Skeletal muscle tissue (tissue), 4 donors: ENCODE data around the gene TEX2. TPM values are rescaled to one million over a fixed set of nuclear protein-coding genes. Genes with fewer than 3 reads are reported as not detected.

ENCODE experiments used
- H3K27ac ChIP-seq: one replicate; pipeline ENCODE4 v1.7.0; 2013; ENCODE audit warnings: mild to moderate bottlenecking, low read depth, low read length, inconsistent platforms
- H3K27me3 ChIP-seq, 3 donors: one replicate each; pipeline ENCODE4 v1.7.0; 2013; ENCODE audit warnings: low read length in 3 of 3; ENCODE audit not compliant: control insufficient read depth in 3 of 3, insufficient read depth in 3 of 3
- H3K36me3 ChIP-seq, 3 donors: one replicate each; pipeline ENCODE4 v1.7.0; 2013; ENCODE audit warnings: low read length in 3 of 3; ENCODE audit not compliant: control insufficient read depth in 3 of 3, insufficient read depth in 3 of 3
- H3K4me1 ChIP-seq, 3 donors: one replicate each; pipeline ENCODE4 v1.7.0; 2013; ENCODE audit warnings: low read length in 3 of 3, mild to moderate bottlenecking in 3 of 3; ENCODE audit not compliant: control insufficient read depth in 3 of 3, insufficient read depth in 3 of 3
- H3K4me3 ChIP-seq, 3 donors: one replicate each; pipeline ENCODE4 v1.7.0; 2013; ENCODE audit warnings: low read length in 3 of 3
- H3K9ac ChIP-seq, 3 donors: one replicate each; pipeline ENCODE4 v1.7.0; 2013; ENCODE audit warnings: low read length in 3 of 3, mild to moderate bottlenecking in 3 of 3, moderate library complexity in 2 of 3, low read depth in 1 of 3
- H3K9me3 ChIP-seq, 3 donors: one replicate each; pipeline ENCODE4 v1.7.0; 2013; ENCODE audit warnings: low read length in 3 of 3; ENCODE audit not compliant: control insufficient read depth in 3 of 3
- total RNA-seq: library from RNA; depleted of rRNA; stranded (reverse); fragments of >200 nt; gene quantifications from one replicate; pipeline ENCODE4 v1.2.3, GENCODE V29; 2014
- donor health status: Osteomylitis.

TEX2 gene
- total RNA-seq, 1 donor from 2014 or later, result 20.4 TPM

DNA sequence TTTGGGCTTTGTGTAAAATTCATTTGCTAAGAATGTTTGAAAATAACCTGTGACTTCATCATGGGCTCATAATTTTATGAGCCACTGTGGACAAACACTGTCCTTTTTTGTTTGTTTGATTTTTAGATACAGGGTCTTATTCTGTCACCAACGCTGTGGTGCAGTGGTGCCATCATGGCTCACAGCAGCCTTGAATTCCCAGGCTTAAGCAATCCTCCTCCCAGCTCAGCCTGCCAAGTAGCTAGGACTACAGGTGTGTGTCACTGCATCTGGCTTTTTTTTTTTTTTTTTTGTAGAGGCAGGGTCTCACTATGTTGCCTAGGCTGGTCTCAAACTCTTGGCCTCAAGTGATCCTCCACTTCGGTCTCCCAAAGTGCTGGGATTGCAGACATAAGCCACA is 8.3 kb downstream of the TEX2 start:
- Histone ChIP-seq H3K27me3 (no peaks in the 10 kb centered on the region), H3K9me3 (no peaks in the 10 kb centered on the region), H3K9ac (no peak overlapping the region), H3K27ac (no peak overlapping the region), H3K4me3 (no peak overlapping the region), H3K4me1 (peaks cover 38 to 58% (median 39%) of the 10 kb centered on the region in 3 donors), H3K36me3 (no peaks in the 10 kb centered on the region)

DNA sequence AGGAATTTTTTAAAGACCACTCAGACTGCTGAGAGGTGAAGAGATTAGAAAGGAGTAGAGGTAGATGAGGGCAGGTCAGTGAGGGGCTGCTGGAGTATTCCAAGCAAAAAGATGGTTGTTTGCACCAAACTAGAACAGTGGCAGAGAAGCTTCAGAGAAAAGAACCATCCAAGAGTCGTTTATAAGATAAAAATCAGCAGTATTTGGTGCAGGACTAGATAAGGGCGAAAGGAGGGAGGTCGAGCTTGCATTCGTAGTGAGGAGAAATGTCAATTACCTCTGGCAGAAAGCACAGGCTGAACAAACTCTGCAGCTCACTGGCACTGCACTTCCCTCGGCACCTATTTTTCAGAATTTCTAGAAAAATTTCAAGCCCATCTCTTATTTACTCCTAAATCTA is 9.6 kb downstream of the TEX2 start:
- Histone ChIP-seq H3K27ac (no peak overlapping the region), H3K9ac (no peak overlapping the region), H3K4me3 (no peak overlapping the region), H3K9me3 (no peaks in the 10 kb centered on the region), H3K36me3 (no peaks in the 10 kb centered on the region), H3K27me3 (no peaks in the 10 kb centered on the region), H3K4me1 (peaks cover 30 to 50% (median 36%) of the 10 kb centered on the region in 3 donors)

DNA sequence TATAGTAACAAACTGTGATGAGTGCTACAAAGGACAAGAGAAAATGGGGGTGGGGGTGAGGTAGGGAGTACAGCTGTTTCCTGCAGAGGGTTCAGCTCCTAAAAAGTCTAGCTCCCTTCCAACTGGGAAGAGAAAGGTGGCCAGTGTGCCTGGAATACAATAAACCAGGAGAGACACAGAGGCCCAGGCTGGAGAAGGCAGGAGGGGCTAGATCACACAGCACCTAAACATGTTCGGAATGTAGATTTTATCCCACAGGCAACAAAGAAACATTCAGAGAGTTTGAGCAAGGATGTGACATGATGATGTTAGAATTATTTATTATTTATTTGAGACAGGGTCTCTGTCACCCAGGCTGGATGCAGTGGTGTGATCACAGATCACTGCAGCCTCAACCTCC is 10.2 kb downstream of the TEX2 start:
- H3K4me1 ChIP-seq, result peaks cover 33 to 52% (median 36%) of the 10 kb centered on the region in 3 donors
- no peak overlapping the region for H3K27ac ChIP-seq
- no peaks in the 10 kb centered on the region for H3K9me3 ChIP-seq
- H3K9ac ChIP-seq, result no peak overlapping the region
- H3K4me3 ChIP-seq, result no peak overlapping the region
- no peaks in the 10 kb centered on the region for H3K36me3 ChIP-seq
- no peaks in the 10 kb centered on the region for H3K27me3 ChIP-seq

DNA sequence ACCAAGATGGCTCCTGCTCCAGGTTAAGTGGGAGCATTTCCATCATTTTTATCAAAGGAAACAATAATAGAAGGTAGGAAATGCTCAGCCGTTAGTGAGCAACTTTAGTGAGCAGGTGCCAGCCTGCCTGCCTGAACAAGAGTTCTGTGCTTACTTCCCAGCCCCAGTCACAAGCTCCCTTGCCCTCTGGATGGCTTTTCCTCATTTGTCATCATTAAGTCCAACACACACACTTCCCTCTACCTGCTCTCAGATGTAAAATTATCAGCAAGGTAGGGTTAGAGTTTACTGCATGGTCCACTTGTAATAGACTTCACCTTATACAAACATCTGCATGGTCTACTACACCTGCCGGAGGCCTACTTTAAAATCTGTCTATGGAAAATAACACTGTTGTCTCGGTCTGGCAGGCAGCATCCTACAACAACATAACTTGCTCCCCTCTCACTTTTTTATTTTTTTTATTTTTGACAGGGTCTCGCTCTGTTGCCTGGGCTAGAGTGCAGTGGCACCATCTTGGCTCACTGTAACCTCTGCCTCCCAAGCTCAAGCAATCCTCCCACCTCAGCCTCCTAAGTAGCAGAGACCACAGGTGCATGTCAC is 12.7 kb downstream of the TEX2 start:
- no peaks in the 10 kb centered on the region for H3K36me3 ChIP-seq
- no peaks in the 10 kb centered on the region for H3K27me3 ChIP-seq
- peak overlapping the region in 1 of 3 donors; percentile 3 for H3K9ac ChIP-seq
- no peak overlapping the region for H3K4me3 ChIP-seq
- H3K27ac ChIP-seq, result no peak overlapping the region
- H3K9me3 ChIP-seq, result no peaks in the 10 kb centered on the region
- peaks cover 27 to 46% (median 33%) of the 10 kb centered on the region in 3 donors for H3K4me1 ChIP-seq

DNA sequence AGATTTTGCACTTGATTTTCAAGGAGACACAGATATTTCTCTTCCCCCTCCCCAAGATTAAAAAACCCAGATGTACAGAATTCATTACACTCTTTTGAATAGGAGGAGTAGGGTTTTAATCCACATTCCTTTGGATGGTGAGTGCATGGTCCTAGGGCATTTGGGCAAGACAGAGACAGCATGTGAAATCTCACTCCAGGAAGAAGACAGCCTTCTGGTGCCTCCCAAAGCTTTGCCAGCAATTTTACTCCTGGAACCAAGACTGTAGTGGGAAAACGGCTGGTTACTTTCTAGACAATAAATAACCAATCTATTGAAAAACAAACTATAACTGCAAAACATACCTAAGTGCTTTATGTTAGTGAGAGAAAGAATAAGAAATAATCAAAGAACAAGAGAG is 15.2 kb downstream of the TEX2 start:
- no peaks in the 10 kb centered on the region for H3K27me3 ChIP-seq
- no peaks in the 10 kb centered on the region for H3K9me3 ChIP-seq
- H3K36me3 ChIP-seq, result no peaks in the 10 kb centered on the region
- H3K4me1 ChIP-seq, result peaks cover 23 to 31% (median 26%) of the 10 kb centered on the region in 3 donors
- H3K27ac ChIP-seq, result no peak overlapping the region
- no peak overlapping the region for H3K4me3 ChIP-seq
- H3K9ac ChIP-seq, result no peak overlapping the region

DNA sequence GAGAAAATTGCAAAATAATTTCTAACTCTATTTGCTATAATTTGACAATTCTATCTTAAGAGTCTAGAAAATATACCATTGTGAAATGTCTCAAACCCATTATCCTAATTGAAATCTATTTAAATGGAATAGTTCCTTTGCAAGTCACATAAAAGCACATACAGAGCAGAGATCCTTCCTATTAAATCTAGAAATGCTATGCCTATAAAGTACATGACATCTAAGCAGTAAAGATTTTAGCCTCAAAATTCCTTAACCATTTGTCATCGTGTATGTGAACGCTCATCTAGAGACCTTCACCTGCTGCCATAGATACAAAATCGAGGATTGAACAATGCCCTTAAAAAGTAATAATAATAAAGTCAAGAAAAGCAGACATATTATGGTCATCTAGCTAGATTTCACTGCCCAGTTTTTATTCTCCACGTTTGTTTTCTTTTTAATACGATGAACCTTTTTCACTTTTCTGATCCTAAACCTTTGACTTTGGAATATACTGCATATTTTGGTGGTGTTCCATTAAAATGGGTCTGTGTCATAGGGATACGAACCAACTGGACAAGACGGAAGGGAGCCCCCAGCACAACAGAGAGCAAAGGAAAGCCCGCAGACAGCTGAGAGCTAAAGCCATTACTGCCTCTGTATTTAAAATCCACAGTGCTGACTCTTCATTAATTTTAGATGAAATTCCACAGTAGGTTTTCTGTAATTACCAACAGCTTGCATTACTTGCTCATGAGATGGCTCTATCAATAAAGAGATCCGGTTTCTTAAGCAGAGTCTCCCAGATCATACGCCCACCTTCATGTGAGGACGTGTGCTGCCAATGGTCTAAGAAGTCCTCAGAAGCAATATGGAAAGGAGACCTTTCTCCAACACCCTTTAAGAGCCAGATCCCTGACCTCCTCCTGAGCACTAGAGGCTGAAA is 17.6 kb downstream of the TEX2 start:
- Histone ChIP-seq H3K4me1 (peaks cover 30 to 38% (median 35%) of the 10 kb centered on the region in 3 donors), H3K27ac (no peak overlapping the region)

DNA sequence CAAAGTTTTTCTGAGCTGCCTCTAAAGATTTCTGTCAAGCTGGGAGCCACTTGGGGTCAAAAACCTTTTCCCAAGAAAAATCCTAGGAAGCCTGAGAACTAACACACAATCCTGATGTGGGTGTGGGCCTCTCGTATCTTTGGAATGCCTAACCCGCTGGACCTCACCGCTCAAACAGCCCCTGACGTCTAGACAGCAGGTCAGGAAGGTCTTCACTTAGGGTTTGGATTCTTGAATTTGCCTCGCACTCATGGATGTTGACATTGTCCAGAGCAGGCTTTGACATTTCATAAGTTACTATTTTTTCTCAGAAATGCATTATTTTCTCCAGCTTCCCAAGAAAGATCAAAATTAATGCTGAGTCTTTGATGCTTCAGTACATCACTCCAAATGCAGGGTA is 18.9 kb downstream of the TEX2 start:
- no peak overlapping the region for H3K9ac ChIP-seq
- H3K9me3 ChIP-seq, result no peaks in the 10 kb centered on the region
- peaks cover 30 to 36% (median 34%) of the 10 kb centered on the region in 3 donors for H3K4me1 ChIP-seq
- no peaks in the 10 kb centered on the region for H3K36me3 ChIP-seq
- no peaks in the 10 kb centered on the region for H3K27me3 ChIP-seq
- no peak overlapping the region for H3K4me3 ChIP-seq
- no peak overlapping the region for H3K27ac ChIP-seq

More for the DNA sequence above, 17.6 kb downstream of the TEX2 start:
- Histone ChIP-seq H3K9me3 (no peaks in the 10 kb centered on the region), H3K9ac (no peak overlapping the region), H3K27me3 (no peaks in the 10 kb centered on the region), H3K36me3 (no peaks in the 10 kb centered on the region), H3K4me3 (no peak overlapping the region)

DNA sequence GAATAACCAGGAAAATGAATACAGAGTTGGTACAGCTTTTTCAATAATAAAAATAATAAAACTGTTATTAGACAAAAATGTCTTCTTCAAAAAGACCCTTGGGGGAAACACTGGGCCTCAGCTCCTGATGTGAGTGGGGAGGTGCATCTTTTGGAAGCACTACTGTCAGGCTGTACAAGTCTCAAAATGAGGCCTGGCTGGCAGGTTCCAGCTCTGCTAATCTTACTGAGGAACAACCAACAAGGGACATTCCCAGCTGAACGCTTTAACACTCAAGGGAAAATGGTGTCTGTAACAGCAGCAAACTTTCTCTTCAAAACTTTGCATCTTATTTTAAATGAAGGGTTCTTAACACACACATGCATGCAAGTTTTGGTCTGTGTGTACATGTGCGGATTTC is 19.7 kb downstream of the TEX2 start:
- no peaks in the 10 kb centered on the region for H3K36me3 ChIP-seq
- no peak overlapping the region for H3K27ac ChIP-seq
- peak overlapping the region in 1 of 3 donors; percentile 13 for H3K9ac ChIP-seq
- no peaks in the 10 kb centered on the region for H3K27me3 ChIP-seq
- H3K4me3 ChIP-seq, result no peak overlapping the region
- no peaks in the 10 kb centered on the region for H3K9me3 ChIP-seq
- peaks cover 28 to 33% (median 32%) of the 10 kb centered on the region in 3 donors for H3K4me1 ChIP-seq

DNA sequence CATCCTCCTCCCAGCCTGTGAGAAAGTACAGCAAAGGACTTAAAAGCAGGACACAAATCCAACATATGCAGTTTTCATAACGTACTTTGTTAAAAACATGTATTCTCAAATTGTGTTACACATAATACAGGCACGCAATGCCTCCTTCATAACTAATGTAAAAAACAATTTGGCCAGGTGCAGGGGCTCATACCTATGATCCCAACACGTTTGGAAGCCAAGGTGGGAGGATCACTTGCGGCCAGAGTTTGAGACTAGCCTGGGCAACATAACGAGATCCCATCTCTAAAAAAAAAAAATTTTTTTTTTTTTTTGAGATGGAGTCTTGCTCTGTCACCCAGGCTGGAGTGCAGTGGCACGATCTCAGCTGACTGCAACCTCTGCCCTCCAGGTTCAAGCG is 20.4 kb downstream of the TEX2 start:
- no peak overlapping the region for H3K9ac ChIP-seq
- no peaks in the 10 kb centered on the region for H3K36me3 ChIP-seq
- no peaks in the 10 kb centered on the region for H3K9me3 ChIP-seq
- no peak overlapping the region for H3K27ac ChIP-seq
- no peak overlapping the region for H3K4me3 ChIP-seq
- H3K4me1 ChIP-seq, result peaks cover 31 to 35% (median 33%) of the 10 kb centered on the region in 3 donors
- H3K27me3 ChIP-seq, result no peaks in the 10 kb centered on the region

DNA sequence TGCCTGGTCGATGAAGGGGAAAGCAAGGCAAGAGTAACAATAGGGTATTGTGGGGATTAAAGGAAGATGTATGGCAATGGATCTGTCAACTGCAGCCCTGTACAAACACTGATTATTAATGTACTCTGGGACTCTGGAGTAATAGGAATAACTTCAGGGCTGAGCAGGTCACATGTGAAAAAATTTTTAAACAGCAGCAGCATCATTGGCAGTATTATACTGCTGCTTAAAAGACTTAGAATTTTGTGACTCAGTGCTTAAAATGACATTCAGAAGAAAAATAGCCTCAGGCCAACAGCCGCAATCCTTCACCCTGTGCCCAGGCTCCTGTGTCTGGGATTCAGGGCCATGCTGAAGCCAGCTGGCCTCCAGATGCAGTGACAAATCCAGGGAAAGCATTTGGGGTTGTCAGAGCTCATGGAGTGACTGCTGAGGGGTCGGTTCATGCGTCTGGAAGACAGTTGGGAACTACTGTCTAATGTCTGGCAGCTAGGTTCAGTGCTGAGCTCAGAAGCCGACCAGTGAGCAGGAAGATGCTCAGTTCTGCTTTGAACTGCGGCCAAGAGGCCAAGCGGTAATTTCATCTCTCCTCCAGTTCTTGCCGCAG is 22.2 kb downstream of the TEX2 start:
- Histone ChIP-seq H3K27me3 (no peaks in the 10 kb centered on the region), H3K27ac (peak overlapping the region; percentile 31), H3K9ac (peak overlapping the region in 2 of 3 donors; percentile 14 to 47), H3K36me3 (no peaks in the 10 kb centered on the region), H3K4me3 (peak overlapping the region in 1 of 3 donors; percentile 10), H3K9me3 (no peaks in the 10 kb centered on the region), H3K4me1 (peaks cover 36 to 44% (median 38%) of the 10 kb centered on the region in 3 donors)
